Hematopoietic multipotent progenitor cell treated with erythropoietin and hydrocortisone succinate and interleukin-3 and kit ligand, for 17 days (in vitro differentiated cells): ENCODE data around the gene CFHR1.

Experiments used
- DNase-seq: peaks from one replicate; pipeline ENCODE4 v3.0.0-alpha.2; 2015; ENCODE audit warnings: low spot score

CFHR1 gene

GRCh38 chr1:196877964-196878363 lies 58.4 kb downstream of the CFHR1 start:
- DNase-seq, result no peak
